ENCODE data around the gene ABHD14A.

DNA sequence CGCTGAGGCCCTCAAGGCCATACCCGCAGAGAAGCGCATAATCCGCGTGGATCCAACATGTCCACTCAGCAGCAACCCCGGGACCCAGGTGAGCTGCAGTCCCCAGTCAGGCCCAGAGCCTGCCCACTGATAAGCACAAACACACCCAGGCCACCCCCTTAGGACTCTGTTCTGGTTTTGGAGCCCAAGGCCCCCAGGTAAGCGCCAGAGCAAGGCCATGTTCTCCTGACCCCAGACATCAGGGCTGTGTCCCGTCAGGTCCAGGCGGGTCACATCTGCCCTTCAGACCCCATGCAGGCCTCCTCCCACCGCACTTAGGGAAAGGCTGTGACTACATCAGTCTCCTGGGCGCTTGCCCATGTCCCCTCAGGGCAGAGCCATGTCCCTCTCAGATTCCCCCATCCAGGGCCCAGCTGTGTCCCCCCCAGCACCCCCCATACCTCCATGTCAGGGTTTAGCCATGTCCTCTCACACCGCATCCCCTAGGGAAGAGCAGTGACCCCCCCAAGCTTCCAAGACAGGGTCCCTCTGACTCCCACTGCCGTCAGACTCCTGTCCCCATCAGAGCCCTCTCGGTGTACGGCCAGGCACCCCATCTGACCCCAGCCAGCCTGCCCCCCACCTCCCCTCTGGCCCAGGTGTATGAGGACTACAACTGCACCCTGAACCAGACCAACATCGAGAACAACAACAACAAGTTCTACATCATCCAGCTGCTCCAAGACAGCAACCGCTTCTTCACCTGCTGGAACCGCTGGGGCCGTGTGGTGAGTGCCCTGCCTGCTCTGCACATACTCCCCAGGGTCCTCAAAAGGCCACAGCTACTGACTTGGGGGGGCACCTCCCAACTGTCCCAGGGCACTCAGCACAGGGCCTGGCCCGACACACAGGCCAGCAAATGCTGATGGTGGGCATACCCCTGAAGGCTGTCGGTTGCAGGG, 31.1 kb upstream of the ABHD14A start:
- no peak for TF ChIP-seq CTCF (IDR thresholded peaks at IDR 0.05; ENCODE audit: low read length)
- TF ChIP-seq EZH2 (IDR thresholded peaks at IDR 0.05; ENCODE audit: borderline replicate concordance, low read length): no peak
